Stimulated activated CD4-positive, alpha-beta T cell treated with anti-CD3 and anti-CD28 coated beads, Interleukin-4, amount 100 ng/mL, for 48 hours (primary cell): ENCODE measurements around the gene SPATA21.
A peak's percentile ranks its signal among the peaks of the same experiment; 100 is the strongest.
"Not testable (repeated sequence)": the region's sequence is repeated elsewhere in the genome, so short reads cannot be mapped to it uniquely, and the experiment has no call there.

Source experiments
- DNase-seq, 2 donors: peaks; one replicate each; pipeline ENCODE4 v3.0.0-alpha.2; 2020; ENCODE audit warnings: low read depth in 2 of 2

SPATA21 gene

GRCh38 chr1:16383888-16384287 lies 53.3 kb downstream of the SPATA21 start:
- no peak for DNase-seq

- no peak for DNase-seq
Measured at GRCh38 chr1:16380868-16381267, 56.4 kb downstream of the SPATA21 start.

GRCh38 chr1:16378443-16378842 lies 58.8 kb downstream of the SPATA21 start:
- DNase-seq: no peak

DNA sequence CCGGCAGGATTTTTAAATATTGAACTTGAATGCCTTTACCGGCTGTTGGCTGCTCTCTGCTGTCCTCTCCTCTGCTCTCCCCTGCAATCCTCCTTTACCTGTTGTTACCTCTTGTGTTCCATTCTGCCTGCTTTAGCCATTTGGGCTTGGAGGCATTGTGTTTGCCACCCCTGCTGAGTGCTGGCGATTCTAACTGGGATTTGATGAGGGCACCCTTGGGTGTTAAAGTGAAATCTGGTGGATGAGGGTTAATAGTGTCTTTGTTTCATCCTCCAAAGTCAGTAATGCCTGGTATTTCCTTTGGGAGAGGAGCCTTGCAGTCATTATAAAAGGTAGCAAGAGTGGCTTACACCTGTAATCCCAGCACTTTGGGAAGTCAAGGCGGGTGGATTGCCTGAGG lies 60.3 kb downstream of the SPATA21 start:
- DNase-seq: no peak

DNA sequence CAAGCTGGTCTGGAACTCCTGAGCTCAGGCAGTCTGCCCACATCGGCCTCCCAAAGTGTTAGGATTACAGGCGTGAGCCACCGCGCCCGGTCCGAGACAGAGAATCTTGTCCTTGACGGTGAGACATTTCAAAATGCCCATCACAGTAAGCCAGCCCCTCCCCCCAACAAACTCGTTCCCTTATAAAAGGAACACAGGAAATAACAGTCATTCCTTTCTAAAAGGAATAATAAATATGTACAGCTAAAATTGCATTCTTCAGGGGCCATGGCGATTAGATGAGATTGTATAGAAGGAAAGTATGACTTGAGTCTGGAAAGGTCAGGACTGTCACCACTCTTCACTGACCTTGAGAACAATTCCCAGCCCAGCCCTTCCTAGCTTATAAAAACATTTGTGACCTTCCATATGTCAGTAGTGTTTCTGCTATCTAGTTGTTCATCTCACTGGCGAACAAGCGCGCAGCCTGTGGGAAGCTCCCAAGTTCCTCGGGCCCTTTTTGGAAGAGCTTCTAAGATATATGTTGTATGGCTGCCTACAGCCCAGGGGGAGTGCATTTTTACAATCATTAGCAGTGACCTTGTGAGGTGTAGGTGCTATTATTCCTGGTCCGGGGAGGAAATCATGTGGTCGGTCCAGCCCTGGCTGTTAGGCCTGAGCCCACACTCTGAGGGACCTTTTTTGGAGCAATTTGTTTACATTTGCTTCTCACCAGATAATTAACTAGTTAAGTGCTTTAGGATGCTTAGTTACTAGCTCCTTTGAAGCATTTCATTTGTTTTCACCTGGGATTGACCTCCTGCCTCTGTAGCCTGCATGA lies 61.5 kb downstream of the SPATA21 start:
- DNase-seq: no peak

DNA sequence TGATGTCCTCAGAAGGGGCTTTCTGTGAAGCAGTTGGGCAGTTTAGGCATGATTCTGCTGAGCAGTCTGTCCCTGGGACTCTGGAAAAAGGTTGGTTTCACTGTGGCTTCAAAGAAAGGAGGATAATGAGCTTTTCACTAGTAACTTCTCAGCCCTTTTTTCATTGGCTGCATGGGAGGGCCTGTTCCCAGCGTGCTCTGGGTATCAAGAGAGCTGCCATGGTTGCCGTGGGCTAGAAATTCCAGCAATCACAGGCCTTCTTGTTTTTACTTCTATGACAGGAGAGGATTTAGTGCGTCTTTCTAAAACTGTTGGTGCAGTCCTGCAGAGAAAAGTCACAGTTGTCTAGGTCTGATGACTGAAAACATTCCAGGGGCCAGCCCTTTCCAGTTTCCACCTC lies 63.0 kb downstream of the SPATA21 start:
- no peak for DNase-seq

DNA sequence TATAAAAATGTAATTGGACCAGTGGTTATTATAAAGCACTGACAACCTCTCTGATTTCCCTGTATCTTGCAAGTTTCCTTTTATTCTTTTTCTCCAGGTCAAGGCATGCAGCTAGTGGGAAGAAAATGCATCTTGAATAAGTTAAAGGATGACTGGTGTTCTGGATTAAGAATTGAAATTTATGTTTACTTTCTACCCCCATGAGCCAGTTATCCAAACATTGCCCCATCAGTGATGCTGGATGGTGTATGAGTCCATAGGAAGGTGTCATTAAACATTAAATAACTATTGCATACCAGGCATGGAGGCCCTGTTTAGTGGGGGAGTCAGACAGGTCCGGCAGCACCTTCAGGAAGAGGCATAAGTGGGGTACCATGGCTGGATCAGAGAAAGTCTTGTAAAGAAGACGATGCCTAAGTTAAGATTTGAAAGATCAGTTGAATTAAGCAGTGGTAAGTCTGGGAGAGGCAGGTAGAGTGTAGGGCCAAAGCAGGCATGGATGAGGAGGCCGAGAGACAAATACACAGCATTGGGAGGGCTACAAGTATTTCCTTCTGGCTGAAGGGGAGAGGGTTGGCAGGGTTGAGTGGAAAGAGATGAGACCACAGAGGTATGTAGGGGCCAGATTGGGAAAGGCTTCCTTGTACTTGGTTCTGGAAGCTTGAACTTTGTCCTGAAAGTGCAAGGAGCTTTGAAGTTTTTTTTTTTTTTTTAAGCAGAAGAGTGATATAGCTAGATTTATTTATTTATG lies 64.5 kb downstream of the SPATA21 start:
- no peak for DNase-seq

DNA sequence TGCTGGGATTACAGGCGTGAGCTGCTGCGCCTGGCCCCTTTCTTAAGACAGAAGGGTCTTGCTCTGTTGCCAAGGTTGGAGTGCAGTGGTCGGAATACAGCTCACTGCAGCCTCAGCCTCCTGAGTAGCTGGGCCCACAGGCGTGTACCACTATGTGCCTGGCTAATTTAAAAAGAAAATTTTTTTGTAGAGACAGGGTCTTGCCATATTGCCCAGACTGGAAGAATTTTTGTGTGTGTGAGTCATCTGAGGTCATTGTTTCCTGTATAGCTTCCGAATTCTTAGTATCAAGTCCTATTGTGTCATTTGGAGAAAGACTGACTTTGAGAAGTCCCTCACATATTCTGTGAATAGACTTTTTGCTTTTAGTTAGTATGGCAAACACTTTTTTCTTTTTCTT lies 65.5 kb downstream of the SPATA21 start:
- DNase-seq: no peak

- no peak for DNase-seq
Measured at GRCh38 chr1:16369821-16370220, 67.4 kb downstream of the SPATA21 start.

GRCh38 chr1:16367968-16368890 lies 69.0 kb downstream of the SPATA21 start:
- DNase-seq: no peak

DNA sequence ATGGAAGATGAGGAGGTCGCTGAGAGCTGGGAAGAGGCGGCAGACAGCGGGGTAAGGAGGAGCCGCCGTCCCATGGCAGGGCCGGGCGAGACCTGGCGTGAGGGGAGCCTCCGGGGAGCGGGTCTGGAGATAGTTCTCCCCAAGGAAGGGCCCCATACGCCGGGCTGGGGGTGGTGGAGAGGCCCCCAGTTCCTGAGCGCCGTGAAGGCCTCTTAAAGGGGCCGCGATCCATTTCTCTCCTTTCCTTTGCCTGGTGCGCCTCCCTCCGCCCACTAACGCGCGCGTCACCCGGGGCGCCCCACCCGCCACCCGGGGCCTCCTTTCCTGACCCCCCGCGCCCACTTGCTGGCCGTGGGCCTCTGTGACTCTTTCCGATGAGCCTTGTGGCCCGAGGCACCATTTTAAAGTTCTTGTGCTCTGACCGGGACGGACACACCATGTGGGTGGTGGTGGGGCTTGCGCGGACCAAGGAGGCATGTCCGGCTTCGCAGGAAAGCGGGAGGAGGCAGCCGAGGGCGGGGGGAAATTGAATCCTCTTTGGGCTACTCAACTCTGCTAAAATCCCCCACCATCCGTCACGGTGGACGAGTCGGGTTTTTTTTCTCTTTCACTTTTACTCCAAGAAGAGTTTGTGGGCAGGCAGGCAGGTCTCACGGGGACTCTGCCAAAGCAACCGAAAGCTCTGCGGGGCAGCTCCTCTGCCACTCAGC lies 69.8 kb downstream of the SPATA21 start:
- peak; percentile 77 to 84 for DNase-seq

GRCh38 chr1:16366722-16367257 lies 70.4 kb downstream of the SPATA21 start, which contains the start of gene SZRD1:
Gene SZRD1 (plus strand): TSS chr1:16367242. CDS start chr1:16367258, 16 bp downstream.
- DNase-seq: peak; percentile 88 to 92

DNA sequence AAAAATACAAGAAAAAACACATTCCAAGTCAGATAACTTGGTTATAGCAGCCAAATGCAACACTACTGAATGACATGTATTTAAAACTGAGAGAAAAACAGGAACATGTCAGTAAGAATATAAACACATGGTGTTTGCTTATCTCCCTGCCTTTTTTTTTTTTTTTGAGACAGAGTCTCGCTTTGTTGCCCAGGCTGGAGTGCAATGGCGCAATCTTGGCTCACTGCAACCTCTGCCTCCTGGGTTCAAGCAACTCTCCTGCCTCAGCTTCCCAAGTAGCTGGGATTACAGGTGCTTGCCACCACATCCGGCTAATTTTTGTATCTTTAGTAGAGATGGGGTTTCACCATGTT lies 72.1 kb downstream of the SPATA21 start:
- DNase-seq: not testable (repeated sequence)

DNA sequence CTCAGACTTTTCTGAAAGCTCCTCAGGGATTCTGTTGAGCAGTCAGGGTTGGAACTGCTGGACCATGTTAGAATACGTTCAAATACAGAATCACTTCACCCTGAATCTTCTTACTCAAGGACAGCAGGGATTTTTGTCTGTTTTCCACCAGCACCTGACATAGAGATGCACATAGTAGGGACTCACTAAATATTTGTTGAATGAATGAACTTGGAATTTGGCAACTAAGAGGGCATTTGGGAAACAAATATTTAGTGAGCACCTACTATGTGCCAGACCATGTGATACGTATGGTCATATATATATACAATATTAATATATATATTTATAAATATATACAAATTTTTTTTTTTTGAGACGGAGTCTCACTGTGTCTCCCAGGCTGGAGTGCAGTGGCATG lies 80.4 kb downstream of the SPATA21 start:
- no peak for DNase-seq

DNA sequence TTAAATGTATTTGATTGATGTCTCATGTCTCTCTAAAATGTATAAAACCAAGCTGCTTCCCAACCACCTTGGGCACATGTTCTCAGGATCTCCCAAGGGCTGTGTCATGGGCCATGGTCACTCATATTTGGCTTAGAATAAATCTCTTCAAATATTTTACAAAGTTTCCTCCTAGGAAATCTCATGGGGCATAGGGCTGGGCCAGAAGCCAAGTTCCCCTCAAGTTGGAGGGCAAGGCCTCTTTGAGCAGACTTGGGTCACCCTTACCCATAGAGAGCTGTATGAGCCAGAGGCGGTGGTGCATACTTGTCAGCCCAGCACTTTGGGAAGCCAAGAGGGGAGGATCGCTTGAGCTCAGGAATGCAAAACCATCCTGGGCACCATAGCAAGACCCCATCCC lies 82.6 kb downstream of the SPATA21 start:
- no peak for DNase-seq

GRCh38 chr1:16352842-16353535 lies 84.2 kb downstream of the SPATA21 start:
- no peak for DNase-seq

DNA sequence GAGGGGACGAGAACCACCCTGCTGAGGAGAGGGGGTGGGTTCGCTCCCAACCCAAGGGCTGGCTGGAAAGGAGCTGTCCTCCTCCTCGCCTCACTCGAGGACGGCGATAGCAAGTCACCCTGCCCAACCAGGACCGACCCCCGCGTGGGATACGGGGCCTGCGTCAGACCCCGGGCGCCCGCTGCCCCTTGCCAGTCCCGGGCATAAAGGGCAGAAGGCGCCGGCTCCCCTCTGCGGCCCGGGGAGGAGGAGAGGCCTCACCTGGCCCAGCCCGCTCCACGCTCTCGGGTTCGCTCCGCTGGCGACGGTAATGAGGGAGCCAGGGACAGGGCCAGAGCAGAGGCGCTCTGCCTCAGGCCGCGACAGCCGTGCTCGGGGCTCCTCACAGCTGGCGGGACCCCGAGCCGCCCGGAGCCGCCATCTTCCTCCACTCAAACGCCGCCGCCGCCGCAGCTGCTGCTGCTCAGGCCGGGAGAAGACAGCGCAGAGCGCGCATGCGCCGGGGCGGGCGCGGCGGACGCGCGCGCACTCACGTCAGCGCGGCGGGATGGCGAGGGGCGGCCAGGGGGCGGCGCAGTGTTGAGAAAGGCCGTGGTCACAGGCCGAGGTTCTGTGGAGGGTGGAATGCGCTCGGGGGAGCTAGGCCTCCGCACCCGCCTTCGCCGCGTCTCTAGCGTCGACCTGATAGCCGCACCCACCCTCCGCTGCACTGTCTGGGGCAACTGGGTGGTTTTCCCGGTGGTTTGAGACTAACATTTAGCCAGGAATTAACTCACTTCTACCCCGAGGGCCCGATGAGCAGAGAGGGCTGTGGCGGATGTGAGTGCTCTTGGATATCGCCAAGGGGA lies 85.0 kb downstream of the SPATA21 start, which contains the start of gene FBXO42:
Gene FBXO42, minus strand, starts transcription at position 487 of the 848 bp plus-strand sequence. CDS start 37,062 bp downstream, outside the sequence.
- DNase-seq: peak; percentile 84 to 86

DNA sequence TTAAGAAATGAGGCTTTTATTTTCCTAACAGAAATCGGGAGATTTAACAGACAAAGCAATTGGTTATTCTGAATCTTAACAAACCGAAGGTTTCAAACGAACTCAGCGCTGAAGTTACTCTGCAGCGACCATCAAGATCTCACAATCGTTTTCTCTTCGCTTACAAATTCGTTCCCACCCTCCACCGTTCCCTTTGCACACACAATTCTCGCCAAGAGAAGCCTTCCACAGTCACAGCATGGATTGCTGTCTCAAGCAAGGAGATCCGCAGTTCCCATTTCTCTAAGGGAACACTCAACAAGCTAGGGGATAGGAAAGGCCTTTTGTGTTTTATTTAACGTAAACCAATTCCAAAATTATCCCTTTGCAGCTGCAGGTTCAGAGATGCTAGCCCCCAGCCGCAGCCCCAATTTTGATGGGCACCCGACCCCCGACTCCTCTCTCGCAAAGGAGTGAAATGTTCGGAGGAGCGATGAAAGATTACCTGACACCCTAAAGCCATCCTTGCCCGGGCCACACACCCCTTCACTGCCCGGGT lies 85.7 kb downstream of the SPATA21 start:
- DNase-seq: no peak

DNA sequence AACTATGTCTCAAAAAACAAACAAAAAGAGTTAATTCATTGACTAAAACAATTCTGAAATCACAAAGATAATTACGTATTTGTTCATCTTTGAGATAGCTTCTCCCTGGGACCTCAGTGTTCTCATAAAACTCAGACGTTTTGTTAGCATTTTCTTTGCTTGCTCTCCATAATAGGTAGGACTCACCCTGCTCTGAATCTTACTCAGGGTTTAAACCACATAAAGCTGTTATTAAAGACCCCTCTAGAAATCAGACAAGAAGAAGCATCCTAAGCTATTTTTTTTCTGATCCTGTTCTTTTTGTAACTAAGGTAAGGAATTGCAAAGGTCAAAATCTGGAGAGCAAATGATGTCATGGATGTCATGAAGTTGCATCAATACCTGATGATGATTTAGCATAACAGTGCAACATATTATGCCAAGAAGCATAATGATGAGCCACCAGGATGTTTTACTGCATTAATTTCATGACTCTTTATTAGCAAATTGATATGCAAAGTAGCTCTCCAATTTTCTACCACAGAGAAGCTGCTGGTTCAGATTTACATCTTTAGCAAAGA lies 87.3 kb downstream of the SPATA21 start:
- DNase-seq: no peak
